Measurements from ENCODE around the gene FBN3.

The FBN3 gene

DNA sequence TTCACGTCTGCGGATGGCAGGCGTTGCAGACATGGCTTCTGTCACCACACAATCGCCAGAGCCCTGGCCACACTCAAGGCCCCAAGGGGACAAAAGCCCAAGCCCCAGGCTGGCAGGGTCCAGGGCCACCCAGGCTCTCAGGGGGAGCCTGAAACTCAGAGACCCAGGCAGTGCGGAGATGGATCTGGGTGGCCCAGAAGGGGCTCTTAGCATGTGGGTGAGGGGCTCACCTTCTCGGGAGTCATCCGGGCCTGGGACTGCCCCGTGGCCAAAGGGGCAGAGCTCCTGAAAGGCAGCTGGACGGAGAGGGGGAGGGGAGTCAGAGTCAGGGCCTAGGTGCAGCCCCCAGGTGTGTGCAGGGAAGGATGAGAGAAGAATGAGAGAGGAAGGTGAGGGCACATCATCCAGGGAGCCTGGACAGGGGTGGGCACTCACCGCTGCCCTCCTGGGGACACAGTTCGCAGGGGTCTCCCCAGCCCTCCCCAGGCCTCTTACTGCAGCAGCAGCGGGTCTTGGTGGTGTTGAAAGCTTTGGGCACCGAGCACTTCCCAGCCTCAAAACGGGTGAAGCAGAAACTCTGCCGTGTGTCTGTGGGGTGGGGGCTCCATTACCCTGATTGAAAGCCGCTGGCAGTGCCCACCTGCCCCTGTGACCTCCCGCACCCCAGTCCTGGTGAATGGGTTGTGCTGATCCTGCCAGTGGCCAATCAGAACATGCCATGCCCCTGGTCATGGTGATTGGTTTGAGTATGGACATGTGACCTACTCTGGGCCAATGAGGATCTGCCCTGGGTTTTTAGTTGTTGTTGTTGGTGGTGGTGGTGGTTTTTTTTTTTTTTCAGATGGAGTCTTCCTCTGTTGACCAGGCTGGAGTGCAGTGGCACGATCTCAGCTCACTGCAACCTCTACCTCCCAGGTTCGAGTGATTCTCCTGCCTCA, 59.5 kb downstream of the FBN3 start:
- DNase-seq (ENCODE audit: low read depth): no peak

DNA sequence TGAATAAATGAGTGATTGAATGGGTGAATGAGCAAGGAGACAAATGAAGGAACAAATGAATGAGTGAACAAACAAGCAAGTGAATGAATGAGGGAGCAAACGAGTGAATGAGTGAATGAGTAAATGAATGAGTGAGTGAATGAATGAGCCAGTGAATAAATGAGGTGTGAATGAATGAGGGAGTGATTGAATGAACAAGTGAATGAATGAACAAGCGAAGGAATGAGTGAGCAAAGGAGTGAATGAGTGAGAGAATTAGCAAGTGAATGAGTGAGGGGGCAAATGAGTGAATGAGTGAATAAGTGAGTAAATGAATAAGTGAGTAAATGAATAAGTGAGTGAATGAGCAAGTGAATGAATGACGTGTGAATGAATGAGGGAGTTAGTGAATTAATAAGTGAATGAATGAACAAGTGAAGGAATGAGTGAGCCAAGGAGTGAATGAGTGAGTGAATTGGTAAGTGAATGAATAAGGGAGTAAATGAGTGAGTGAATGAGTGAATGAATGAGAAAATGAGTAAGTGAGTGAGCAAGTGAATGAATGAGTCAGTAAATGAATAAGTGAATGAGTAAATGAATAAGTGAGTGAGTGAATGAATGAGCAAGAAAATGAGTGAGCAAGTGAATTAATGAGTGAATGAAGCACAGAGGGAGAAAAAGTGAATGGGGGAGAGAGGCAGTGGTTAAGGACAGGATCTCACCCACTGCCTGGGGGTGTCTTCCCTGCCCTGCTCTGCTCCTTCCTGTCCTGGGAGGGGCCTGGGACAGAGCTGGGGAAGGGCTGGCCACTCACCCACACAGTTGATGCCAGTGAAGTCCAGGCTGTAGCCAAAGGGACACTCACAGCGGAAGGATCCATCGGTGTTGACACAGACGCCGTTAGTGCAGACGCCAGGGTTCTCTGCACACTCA, 60.4 kb downstream of the FBN3 start:
- no peak for DNase-seq (ENCODE audit: low read depth)

DNA sequence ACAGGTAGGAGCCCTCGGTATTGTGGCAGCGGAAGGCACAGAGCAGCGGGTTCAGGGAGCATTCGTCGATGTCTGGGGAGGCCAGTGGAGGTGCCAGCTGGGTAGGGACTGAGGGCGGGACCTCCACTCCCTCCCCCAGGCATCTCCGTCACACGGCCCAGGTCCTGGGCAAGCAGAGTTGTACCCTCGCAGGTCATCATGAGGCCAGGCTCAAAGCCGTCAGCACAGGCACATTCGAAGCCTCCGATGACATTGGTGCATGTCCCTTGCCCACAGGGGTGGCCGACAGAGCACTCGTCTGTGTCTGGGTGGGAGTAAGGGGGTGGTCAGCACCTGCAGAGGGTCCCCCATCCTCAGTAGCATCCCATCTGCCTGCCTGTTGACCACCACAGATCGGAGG, 61.5 kb downstream of the FBN3 start:
- no peak for DNase-seq (ENCODE audit: low read depth)

DNA sequence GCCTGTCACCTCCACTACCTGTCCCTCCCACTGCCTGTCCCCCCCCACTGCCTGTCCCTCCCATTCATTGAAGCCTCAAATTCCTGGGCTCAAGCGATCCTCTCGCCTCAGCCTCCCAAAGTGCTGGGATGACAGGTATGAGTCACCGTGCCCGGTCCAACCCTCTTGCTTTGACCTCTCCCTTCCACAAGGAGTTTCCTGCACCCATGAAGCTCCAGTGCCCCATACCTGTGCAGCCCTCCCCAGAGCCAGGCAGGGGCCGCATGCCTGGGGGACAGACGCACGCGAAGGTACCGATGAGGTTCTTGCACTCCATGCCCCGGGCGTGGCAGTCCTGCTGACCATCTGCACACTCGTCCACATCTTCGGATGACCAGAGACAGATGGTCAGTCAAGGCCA, 62.5 kb downstream of the FBN3 start:
- DNase-seq (ENCODE audit: low read depth): no peak

DNA sequence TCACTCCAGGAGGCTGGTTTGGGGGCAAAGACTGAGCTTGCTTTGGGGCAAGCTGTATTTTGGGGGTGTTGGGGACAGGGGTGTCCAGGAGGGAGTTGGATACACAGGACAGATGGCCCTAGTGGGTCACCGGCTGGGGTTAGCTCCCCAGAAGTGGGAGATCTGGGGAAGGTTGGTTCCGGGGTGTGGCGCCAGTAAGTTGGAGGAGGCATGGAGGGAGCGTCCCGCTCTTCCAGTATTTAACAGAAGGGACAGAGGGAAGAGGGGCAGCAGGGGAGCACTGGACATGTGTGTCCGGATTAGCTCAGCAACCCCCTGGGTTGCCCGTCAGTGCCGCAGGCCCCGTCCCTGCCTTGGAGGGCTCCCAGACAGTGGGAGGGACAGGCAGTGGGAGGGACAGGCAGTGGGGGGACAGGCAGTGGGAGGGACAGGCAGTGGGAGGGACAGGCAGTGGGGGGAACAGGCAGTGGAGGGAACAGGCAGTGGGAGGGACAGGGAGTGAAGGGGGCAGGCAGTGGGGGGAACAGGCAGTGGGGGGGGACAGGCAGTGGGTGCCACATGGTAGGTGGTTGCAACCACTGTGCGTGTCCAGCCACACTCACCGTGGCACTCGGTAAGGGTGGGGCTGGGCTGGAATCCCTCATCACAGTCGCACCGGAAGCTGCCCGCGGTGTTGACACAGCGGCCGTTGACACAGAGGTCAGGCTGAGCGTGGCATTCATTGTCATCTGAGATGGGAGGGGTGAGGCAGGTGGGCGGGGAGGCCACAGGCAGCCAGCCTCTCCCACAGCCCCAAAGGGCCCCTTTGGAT, 63.6 kb downstream of the FBN3 start:
- DNase-seq (ENCODE audit: low read depth): no peak

DNA sequence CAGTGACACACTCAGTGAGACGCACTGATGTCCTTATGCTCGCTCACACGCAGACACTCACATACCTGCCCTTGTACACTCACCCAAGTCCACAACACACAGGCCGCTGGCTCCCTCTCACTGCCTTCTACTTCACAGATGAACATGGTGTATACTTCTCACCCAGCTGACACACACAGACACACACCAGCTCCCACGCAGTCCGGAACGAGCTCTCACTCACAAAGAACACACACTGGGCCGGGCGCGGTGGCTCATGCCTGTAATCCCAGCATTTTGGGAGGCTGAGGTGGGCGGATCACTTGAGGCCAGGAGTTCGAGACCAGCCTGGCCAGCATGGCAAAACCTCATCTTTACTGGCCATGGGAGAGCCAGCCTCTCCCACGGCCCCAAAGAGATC, 65.2 kb downstream of the FBN3 start:
- DNase-seq (ENCODE audit: low read depth): no peak

DNA sequence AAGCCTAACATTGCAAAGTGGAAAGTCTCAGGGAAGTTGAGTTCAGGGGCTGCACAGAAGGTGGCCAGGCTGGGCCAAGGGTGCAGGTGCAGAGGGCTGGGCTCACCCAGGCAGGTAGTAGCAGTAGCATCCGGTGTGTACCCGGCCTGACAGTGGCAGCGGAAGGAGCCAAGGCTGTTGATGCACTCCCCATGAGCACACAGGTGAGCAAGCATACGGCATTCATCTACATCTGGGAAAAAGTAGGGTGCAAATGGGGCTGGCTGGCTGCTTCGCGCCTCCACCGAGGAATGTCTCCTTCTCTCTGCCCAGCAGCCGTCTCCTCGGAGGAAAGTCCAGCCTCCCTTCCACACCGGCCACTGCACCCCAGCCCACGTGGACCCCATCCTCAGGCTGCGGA, 66.3 kb downstream of the FBN3 start:
- no peak for DNase-seq (ENCODE audit: low read depth)

DNA sequence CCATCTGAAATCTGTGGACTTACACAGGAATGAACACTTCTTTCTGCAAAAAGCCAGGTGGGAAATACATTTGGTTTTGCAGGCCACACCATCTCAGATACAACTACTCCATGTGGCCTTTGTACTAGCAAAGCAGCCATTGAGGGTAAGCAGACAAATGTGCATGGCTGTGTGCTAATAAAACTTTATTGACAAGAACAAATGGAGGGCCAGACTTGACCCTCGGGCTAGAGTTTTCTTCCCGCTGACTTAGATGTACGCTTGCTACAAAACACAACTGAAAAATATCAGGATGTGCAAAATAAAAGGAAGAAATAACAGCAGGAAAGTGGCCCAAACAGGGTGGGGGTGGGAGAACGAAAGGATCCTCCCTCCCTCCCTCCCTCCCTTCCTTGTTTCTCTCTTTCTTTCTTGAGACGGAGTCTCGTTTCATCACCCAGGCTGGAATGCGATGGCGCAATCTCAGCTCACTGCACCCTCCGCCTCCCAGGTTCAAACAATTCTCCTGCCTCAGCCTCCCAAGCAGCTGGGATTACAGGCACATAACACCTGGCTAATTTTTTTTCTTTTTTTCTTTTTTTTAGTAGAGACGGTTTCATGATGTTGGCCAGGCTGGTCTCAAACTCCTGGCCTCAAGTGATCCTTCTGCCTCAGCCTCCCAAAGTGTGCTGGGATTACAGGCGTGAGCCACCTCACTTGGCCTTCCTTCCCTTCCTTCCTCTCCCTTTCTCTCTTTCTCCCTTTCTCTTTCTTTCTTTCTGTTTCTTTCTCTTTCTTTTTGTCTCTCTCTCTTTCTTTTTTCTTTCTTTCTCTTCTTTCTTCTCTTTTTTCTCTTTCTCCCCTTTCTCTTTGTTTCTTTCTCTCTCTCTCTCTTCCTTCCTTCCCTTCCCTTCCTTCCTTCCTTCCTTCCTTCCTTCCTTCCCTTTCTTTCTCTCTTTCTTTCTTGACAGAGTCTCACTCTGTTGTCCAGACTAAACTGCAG, 67.5 kb downstream of the FBN3 start:
- no peak for DNase-seq (ENCODE audit: low read depth)

DNA sequence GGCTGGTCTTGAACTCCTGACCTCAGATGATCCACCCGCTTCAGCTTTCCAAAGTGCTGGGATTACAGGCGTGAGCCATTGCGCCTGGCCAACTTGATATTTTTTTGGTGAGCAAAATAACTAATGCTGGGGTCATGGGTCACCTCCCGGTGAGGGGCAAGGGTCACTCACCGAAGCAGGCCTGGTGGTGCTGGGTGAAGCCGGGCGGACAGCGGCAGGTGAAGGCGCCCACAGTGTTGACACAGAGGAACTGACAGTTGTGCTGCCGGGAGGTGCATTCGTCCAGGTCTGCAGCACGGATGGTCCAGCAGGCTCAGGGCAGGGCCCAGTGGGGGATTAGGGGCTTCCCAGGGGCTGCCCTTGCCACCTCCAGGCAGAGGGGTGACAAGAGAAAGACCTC, 68.6 kb downstream of the FBN3 start:
- DNase-seq (ENCODE audit: low read depth): no peak

DNA sequence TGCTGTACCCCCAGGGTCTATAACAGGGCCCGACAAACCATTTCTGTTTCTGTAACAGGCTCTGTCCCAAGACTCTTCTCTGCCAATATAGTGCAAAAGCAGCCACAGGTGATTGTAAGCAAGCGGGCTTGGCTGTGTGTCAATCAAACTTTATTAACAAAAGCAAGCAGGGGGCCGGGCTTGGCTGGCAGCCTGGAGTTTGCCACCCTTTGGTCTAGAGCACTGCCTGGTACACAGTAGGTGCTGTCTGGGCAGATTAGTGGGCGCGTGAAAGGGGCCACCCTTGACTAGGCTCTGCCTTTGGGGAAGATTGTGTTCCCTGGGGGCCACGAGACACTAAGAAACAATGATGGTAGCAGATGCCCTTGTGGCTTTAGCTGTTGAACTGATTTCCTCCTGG, 69.4 kb downstream of the FBN3 start:
- DNase-seq (ENCODE audit: low read depth): no peak

DNA sequence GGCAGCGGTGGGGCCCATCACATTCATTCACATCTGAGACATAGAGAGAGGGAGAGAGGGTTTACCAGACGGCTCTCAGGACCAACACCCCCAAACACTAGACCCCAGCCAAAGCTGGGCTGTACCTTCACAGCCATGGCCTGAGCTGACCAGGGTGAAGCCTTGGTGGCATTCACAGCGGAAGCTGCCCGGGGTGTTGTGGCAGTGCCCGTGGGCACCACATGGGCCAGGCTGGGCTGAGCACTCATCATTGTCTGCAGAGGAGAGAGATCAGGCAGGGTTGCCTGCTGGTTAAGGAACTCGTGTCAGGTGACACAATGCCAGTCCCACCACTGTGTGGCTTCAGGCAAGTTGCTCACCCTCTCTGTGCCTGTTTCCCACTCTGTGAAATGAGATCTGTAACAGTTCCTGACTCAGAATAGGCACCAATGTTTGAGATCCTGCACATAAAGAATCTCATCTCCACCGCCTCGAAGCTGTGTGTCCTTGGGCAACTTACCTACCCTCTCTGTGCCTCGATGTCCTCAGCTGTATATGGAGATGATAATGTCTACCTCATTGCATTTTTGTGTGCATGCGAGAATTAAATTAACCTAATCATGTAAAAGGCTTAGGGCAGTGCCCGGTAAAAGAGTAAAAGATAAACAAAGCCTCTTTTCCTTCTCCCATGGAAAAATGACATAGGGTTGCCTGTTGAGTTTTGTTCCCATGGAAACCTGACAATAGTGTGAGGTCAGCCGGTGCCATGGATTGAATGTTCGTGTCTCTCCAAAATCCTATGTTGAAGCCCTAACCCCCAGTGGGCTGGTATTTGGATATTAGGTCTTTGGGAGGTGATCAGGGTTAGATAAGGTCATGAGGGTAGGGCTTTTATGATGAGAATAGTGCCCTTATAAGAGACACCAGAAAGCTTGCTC, 74.0 kb downstream of the FBN3 start:
- DNase-seq (ENCODE audit: low read depth): no peak

DNA sequence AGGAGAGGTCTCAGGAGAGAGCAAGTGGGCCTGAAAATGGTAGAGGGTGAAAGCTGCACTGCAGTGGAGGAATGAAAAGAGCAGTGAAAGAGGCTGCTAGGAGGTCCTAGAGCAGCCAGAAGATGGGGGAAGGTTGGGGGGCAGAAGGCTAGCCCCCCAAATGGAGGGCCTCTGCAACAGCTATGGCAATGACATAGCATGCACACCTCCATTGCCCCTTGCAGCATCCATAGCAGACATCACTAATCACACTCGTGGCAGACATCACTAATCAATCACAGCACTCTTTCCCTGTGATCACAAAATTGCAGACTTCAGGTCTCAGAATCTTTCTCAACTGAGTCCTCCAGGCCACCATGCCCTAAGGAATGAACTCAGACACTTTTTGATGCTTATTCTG, 74.9 kb downstream of the FBN3 start:
- DNase-seq (ENCODE audit: low read depth): no peak

DNA sequence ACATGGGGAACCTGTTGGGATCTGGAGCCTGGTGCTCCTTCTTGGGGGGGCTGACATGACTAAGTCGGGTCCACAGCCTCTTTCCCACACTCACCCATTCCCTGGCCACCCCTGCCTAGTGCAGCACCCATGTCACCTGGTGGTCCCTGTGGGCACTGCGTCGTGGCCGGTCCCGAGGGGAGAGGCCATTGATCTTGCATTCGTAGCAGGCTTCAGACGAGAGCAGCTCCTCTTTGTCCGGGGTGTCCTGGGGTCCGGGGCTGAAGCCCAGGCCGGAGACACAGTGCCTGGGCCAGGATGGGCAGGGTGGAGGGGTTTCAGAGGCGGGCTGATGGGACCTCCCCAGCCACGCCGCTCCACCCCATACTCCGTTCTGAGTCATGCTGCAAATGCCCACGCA, 77.5 kb downstream of the FBN3 start:
- no peak for DNase-seq (ENCODE audit: low read depth)

DNA sequence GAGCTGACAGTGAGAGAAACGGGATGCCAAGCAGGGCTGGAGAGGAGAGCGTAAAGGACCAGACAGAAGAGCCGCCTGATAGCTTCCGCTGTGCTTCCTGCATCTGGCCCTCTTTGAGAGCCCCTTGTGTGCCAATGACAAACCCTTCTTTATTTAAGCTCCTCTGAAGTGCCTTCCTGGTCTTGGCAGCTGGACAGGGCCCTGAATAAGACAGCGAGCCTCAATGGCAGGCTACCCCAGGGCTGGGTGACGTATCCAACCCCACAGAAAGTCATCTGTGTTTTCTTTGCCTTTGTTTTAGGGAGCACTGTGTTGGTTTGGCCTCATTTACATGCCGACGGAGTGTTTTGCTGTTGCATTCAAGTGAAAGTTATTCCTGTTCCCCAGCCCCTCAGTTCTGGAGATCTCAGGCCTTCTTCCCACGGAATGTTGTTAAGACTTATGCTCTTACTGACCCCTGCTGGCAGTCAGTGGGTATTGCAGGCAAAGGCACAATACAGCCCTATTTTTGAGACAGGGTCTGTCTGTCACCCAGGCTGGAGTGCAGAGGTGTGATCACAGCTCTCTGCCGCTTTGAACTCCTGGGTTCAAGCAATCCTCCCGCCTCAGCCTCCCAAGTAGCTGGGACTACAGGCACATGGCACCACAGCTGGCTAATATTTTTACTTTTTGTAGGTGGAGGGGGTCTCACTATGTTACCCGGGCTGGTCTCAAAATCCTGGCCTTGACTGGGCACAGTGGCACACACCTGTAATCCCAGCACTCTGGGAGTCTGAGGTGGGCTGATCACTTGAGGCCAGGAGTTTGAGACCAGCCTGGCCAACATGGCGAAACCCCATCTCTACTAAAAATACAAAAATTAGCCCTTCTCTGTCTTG, 80.1 kb downstream of the FBN3 start:
- no peak for DNase-seq (ENCODE audit: low read depth)

DNA sequence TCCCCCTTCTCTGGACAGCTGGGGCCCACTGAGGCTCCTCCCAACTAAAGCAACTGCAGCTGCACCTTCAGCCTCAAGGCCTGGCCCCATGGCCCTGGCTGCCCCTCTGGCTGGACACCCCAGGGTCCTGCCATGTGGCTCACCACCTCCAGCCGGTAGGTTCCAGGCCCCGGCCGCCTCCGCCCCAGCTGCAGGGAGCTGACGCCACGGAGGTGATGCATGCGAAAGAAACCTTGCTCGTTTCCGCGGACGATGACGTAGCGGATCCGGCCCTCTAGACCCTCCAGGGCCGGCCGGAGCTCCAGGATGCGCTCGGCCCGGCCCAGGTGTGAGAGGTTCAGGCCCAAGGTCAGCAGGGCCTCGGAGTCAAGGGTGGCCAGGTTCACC, 83.5 kb downstream of the FBN3 start:
- no peak for DNase-seq (ENCODE audit: low read depth)

DNA sequence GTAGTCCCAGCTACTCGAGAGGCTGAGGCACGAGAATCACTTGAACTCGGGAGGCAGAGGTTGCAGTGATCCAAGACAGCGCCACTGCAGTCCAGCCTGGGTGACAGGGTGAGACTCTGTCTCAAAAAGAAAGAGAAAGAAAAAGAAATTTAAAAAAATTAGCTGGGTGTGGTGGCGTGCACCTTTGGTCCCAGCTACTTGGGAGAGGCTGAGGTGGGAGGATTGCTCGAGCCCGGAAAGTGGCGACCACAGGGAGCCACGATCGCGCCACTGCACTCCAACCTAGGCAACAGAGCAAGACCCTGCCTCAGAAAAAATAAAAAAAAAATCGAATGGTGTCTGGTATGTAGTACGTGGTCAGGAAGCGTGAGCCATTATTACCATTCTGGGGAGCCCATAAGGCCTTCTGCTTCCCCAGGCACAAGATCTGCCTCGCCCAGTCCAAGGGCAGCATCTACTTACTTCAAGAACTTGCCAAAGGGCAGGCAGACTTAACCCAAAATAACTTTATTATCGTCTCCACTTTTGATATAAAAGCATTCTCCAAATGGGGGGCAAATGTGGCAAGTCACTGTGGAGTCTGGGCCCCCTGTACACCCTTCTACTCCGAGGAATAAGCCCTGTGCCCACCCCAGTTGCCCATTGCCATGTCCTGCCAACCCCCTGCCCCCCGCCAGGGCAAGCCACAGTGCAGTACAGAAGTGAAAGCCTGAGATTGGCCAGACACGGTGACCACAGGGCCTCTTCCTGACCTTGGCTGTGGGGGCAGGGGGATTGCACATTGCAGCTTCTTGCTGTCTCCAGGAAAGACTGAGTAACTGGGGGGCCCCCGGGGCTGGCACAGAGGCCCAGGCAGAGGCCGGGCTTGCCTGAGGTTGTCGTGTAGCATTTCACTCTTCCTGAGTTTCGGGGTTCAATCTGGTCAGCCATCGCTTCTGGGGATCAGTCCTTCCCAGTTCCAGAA, 84.2 kb downstream of the FBN3 start:
- no peak for DNase-seq (ENCODE audit: low read depth)

DNA sequence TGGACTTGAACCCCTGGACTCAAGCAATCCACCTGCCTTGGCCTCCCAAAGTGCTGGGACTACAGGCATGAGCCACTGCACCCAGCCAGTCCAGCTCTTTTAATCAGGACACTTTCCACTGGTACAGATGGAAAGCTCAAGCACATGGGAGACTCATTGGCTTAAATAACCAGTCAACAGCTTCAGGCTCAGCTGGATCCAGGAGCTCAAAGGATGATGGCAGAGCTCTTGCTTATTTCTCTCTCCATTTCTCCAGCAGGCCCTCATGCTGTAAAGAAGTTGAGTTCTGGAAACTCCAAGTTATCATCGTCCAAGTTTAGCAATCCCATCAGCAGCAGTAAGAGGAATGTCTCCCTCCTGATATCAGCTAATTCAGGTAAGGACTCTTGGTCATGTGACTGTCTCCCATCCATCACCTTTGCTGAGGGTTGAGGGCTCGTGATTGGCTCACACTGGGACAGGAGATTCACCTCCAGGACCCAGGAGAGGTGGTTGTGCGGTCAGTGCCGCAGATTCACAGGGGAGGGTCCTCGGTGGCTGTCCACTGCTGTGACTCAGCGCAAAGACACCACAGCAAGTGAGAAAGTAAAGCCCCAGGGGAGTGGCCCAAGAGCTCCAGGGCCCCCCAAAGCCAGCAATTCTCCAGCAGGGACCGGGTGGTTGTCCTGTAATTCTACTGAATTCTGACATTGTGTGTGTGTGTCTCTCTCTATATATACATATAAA, 91.7 kb downstream of the FBN3 start:
- DNase-seq (ENCODE audit: low read depth): no peak

All from activated T-helper 9 cell treated with anti-CD3 and anti-CD28 coated beads, Interleukin-2, amount 50 U/mL, for 16 hours (primary cell).